CD8-positive, alpha-beta memory T cell (primary cell): Measurements from ENCODE around the gene BROX. TPM values are rescaled to one million over a fixed set of nuclear protein-coding genes. Genes with fewer than 3 reads are reported as not detected.
"Not testable (repeated sequence)": the region's sequence is repeated elsewhere in the genome, so short reads cannot be mapped to it uniquely, and the experiment has no call there.

Experiments
- CTCF ChIA-PET: fragments of 350-600 bp; sonication (Branson Sonifier 250); formaldehyde crosslinking; loops from one replicate; lab custom pipeline; 2021; ENCODE audit warnings: antibody characterized with exemption; lab: Charles Lee
- POLR2A ChIA-PET: fragments of 350-600 bp; sonication (Branson Sonifier 250); formaldehyde crosslinking; loops from one replicate; lab custom pipeline; 2021; ENCODE audit warnings: antibody characterized with exemption; lab: Charles Lee
- DNase-seq, 5 donors: peaks; one replicate each; pipeline versions ENCODE4 v3.0.0 to v3.0.0-alpha.2; 2020 to 2022; ENCODE audit warnings: mixed read lengths in 1 of 5
- H3K27ac ChIP-seq: one replicate; pipeline ENCODE4 v1.7.0; 2013; ENCODE audit warnings: low read depth, mild to moderate bottlenecking, low read length, moderate library complexity
- H3K27me3 ChIP-seq: 2 replicates; pipeline ENCODE4 v1.7.0; 2013; ENCODE audit warnings: low read length, mild to moderate bottlenecking; ENCODE audit not compliant: insufficient read depth, poor library complexity, severe bottlenecking
- H3K36me3 ChIP-seq: 2 replicates; pipeline ENCODE4 v1.7.0; 2013; ENCODE audit warnings: mild to moderate bottlenecking, low read length, moderate library complexity; ENCODE audit not compliant: insufficient read depth
- H3K4me1 ChIP-seq: 2 replicates; pipeline ENCODE4 v1.7.0; 2013; ENCODE audit warnings: mild to moderate bottlenecking, low read length, moderate library complexity; ENCODE audit not compliant: insufficient read depth
- H3K4me3 ChIP-seq: 2 replicates; pipeline ENCODE4 v1.7.0; 2013; ENCODE audit warnings: mild to moderate bottlenecking, low read length
- H3K9me3 ChIP-seq: 2 replicates; pipeline ENCODE4 v1.7.0; 2013; ENCODE audit warnings: mild to moderate bottlenecking, low read length
- H3K27ac Mint-ChIP-seq, 8 donors: one replicate each; pipeline ENCODE4 v1.8.0; 2020 to 2021; ENCODE audit warnings: mixed read lengths in 8 of 8, mild to moderate bottlenecking in 6 of 8, inconsistent platforms in 3 of 8, moderate library complexity in 3 of 8
- H3K27me3 Mint-ChIP-seq, 2 donors: one replicate each; pipeline ENCODE4 v1.8.0; 2020 to 2021; ENCODE audit warnings: mixed read lengths in 2 of 2, mild to moderate bottlenecking in 1 of 2, moderate library complexity in 1 of 2
- H3K36me3 Mint-ChIP-seq, 3 donors: one replicate each; pipeline ENCODE4 v1.8.0; 2020 to 2021; ENCODE audit warnings: mixed read lengths in 3 of 3, inconsistent platforms in 1 of 3, mild to moderate bottlenecking in 1 of 3
- H3K4me1 Mint-ChIP-seq, 3 donors: one replicate each; pipeline ENCODE4 v1.8.0; 2020 to 2021; ENCODE audit warnings: mixed read lengths in 3 of 3, inconsistent platforms in 1 of 3, mild to moderate bottlenecking in 1 of 3
- H3K4me3 Mint-ChIP-seq, 7 donors: one replicate each; pipeline ENCODE4 v1.8.0; 2020 to 2021; ENCODE audit warnings: mixed read lengths in 7 of 7, mild to moderate bottlenecking in 6 of 7, moderate library complexity in 4 of 7, inconsistent platforms in 2 of 7
- H3K9me3 Mint-ChIP-seq, 5 donors: one replicate each; pipeline ENCODE4 v1.8.0; 2020 to 2022; ENCODE audit warnings: mixed read lengths in 5 of 5, mild to moderate bottlenecking in 3 of 5, moderate library complexity in 2 of 5, inconsistent platforms in 1 of 5
- polyA plus RNA-seq: library from polyadenylated mRNA; unstranded; fragments of 300-500 nt; fragmentation: Illumina TruSeq; gene quantifications from one replicate; pipeline ENCODE4 v1.2.3, GENCODE V29; 2021
- total RNA-seq, 2 experiments: library from RNA; stranded (reverse); gene quantifications; one replicate each; pipeline ENCODE4 v1.2.3, GENCODE V29; 2021

BROX gene
- 10 to 100 TPM; 46.9 to 47.8 TPM for total RNA-seq
- 15.1 TPM for polyA plus RNA-seq

GRCh38 chr1:222712253-222713090, at the start of gene BROX, which contains the start of gene AIDA:
BROX (plus strand) TSS chr1:222712564; CDS start chr1:222715700, 3,136 bp downstream.
AIDA (minus strand) TSS chr1:222712491; CDS start chr1:222712317, 174 bp downstream.
- Histone ChIP-seq H3K9me3 (no peaks in the 10 kb centered on the region), H3K27ac (peak within 1 kb of the TSS; percentile 92), H3K4me1 (peaks cover 29% of the 10 kb centered on the region), H3K4me3 (peak within 1 kb of the TSS; percentile 96), H3K27me3 (no peaks in the 10 kb centered on the region), H3K36me3 (peaks cover 7% of the 10 kb centered on the region)
- Mint-ChIP-seq H3K4me3 (peak within 1 kb of the TSS; percentile 92 to 99 (median 97)), H3K27ac (peak within 1 kb of the TSS; percentile 99 to 100 (median 100)), H3K27me3 (no peaks in the 10 kb centered on the region), H3K36me3 (peaks cover 0 to 64% (median 7%) of the 10 kb centered on the region in 3 donors), H3K9me3 (no peaks in the 10 kb centered on the region), H3K4me1 (peaks cover 51 to 63% (median 61%) of the 10 kb centered on the region in 3 donors)
- ChIA-PET CTCF (interaction anchor here (0.9 to 1.8 kb wide), 7 partner anchors 52 to 78 kb away, joined by 3 to 5 read pairs (median 4); no protein-coding TSS in a partner anchor), POLR2A (interaction anchor here (0.6 to 1.8 kb wide), 15 partner anchors 10 to 970 kb away, joined by 3 to 50 read pairs (median 4); partner anchors contain the start of genes DUSP10 and TAF1A)
- DNase-seq = peak; percentile 91 to 95 (median 93)

GRCh38 chr1:222663431-222663934, 48.9 kb upstream of the BROX start:
- no peak overlapping the region for H3K4me3 Mint-ChIP-seq
- CTCF ChIA-PET = interaction anchor here (1.1 kb wide), 1 partner anchor 9 kb away, joined by 3 read pairs; no protein-coding TSS in a partner anchor
- Histone ChIP-seq H3K36me3 (peaks cover 75% of the 10 kb centered on the region), H3K4me1 (no peaks in the 10 kb centered on the region), H3K9me3 (no peaks in the 10 kb centered on the region), H3K4me3 (no peak overlapping the region), H3K27ac (no peak overlapping the region), H3K27me3 (no peaks in the 10 kb centered on the region)
- peak overlapping the region in 1 of 8 donors; percentile 64 for H3K27ac Mint-ChIP-seq
- POLR2A ChIA-PET = no interaction called here
- no peaks in the 10 kb centered on the region for H3K9me3 Mint-ChIP-seq
- DNase-seq = no peak
- no peaks in the 10 kb centered on the region for H3K27me3 Mint-ChIP-seq
- H3K4me1 Mint-ChIP-seq = peaks cover 0 to 5% (median 5%) of the 10 kb centered on the region in 3 donors
- peaks cover 11 to 90% (median 31%) of the 10 kb centered on the region in 3 donors for H3K36me3 Mint-ChIP-seq

- Histone ChIP-seq H3K27ac (no peak overlapping the region), H3K9me3 (no peaks in the 10 kb centered on the region), H3K36me3 (peaks cover 51% of the 10 kb centered on the region), H3K27me3 (no peaks in the 10 kb centered on the region), H3K4me3 (no peak overlapping the region), H3K4me1 (peaks cover 3% of the 10 kb centered on the region)
- Mint-ChIP-seq H3K27ac (no peak overlapping the region), H3K9me3 (no peaks in the 10 kb centered on the region), H3K4me3 (no peak overlapping the region), H3K27me3 (no peaks in the 10 kb centered on the region), H3K4me1 (peaks cover 10 to 19% (median 17%) of the 10 kb centered on the region in 3 donors), H3K36me3 (peaks cover 6 to 80% (median 28%) of the 10 kb centered on the region in 3 donors)
- no peak for DNase-seq
- ChIA-PET POLR2A (no interaction called here), CTCF (no interaction called here)
Measured at GRCh38 chr1:222665964-222666363, 46.4 kb upstream of the BROX start.

- H3K4me3 ChIP-seq, CTCF ChIA-PET, DNase-seq, H3K9me3 Mint-ChIP-seq, POLR2A ChIA-PET, H3K27me3 Mint-ChIP-seq, H3K27ac ChIP-seq, H3K4me1 ChIP-seq, H3K4me3 Mint-ChIP-seq, H3K9me3 ChIP-seq, H3K27me3 ChIP-seq: not testable (repeated sequence)
- peaks cover 4 to 78% (median 31%) of the 10 kb centered on the region in 3 donors for H3K36me3 Mint-ChIP-seq
- H3K27ac Mint-ChIP-seq = peak overlapping the region in 3 of 8 donors; percentile 23 to 64 (median 35)
- peaks cover 14 to 28% (median 21%) of the 10 kb centered on the region in 3 donors for H3K4me1 Mint-ChIP-seq
- peaks cover 29% of the 10 kb centered on the region for H3K36me3 ChIP-seq
Measured at GRCh38 chr1:222668184-222668583, 44.2 kb upstream of the BROX start.

GRCh38 chr1:222669107-222669506, 43.3 kb upstream of the BROX start:
- H3K27ac Mint-ChIP-seq, H3K4me3 Mint-ChIP-seq, H3K27me3 Mint-ChIP-seq, DNase-seq, H3K9me3 Mint-ChIP-seq, POLR2A ChIA-PET, H3K27me3 ChIP-seq, CTCF ChIA-PET, H3K4me3 ChIP-seq, H3K27ac ChIP-seq, H3K4me1 ChIP-seq, H3K9me3 ChIP-seq: not testable (repeated sequence)
- H3K36me3 ChIP-seq = peaks cover 20% of the 10 kb centered on the region
- peaks cover 14 to 28% (median 21%) of the 10 kb centered on the region in 3 donors for H3K4me1 Mint-ChIP-seq
- peaks cover 6 to 76% (median 33%) of the 10 kb centered on the region in 3 donors for H3K36me3 Mint-ChIP-seq

- Mint-ChIP-seq H3K27me3 (no peaks in the 10 kb centered on the region), H3K36me3 (peaks cover 4 to 77% (median 33%) of the 10 kb centered on the region in 3 donors), H3K4me1 (peaks cover 14 to 28% (median 21%) of the 10 kb centered on the region in 3 donors), H3K27ac (peak overlapping the region in 7 of 8 donors; percentile 48 to 84 (median 65)), H3K9me3 (no peaks in the 10 kb centered on the region), H3K4me3 (no peak overlapping the region)
- peaks cover 8% of the 10 kb centered on the region for H3K4me1 ChIP-seq
- peak in 1 of 5 donors; percentile 14 for DNase-seq
- H3K4me3 ChIP-seq = no peak overlapping the region
- POLR2A ChIA-PET = no interaction called here
- peaks cover 16% of the 10 kb centered on the region for H3K36me3 ChIP-seq
- H3K27me3 ChIP-seq = no peaks in the 10 kb centered on the region
- H3K27ac ChIP-seq = no peak overlapping the region
- H3K9me3 ChIP-seq = no peaks in the 10 kb centered on the region
- CTCF ChIA-PET = no interaction called here
Measured at GRCh38 chr1:222670110-222670509, 42.3 kb upstream of the BROX start.

- Mint-ChIP-seq H3K4me3 (no peak overlapping the region), H3K36me3 (peaks cover 4 to 68% (median 7%) of the 10 kb centered on the region in 3 donors), H3K9me3 (no peaks in the 10 kb centered on the region), H3K27ac (no peak overlapping the region), H3K27me3 (no peaks in the 10 kb centered on the region), H3K4me1 (peaks cover 0 to 4% (median 0%) of the 10 kb centered on the region in 3 donors)
- Histone ChIP-seq H3K27me3 (no peaks in the 10 kb centered on the region), H3K4me1 (no peaks in the 10 kb centered on the region), H3K27ac (no peak overlapping the region), H3K9me3 (no peaks in the 10 kb centered on the region), H3K4me3 (no peak overlapping the region), H3K36me3 (peaks cover 20% of the 10 kb centered on the region)
- CTCF ChIA-PET = no interaction called here
- POLR2A ChIA-PET = no interaction called here
- DNase-seq = no peak
Measured at GRCh38 chr1:222680080-222680479, 32.3 kb upstream of the BROX start.

GRCh38 chr1:222691016-222691415, 21.3 kb upstream of the BROX start:
- Mint-ChIP-seq H3K27ac (peak overlapping the region in 4 of 8 donors; percentile 2 to 59 (median 14)), H3K36me3 (peaks cover 0 to 49% (median 6%) of the 10 kb centered on the region in 3 donors), H3K4me1 (peaks cover 15 to 33% (median 23%) of the 10 kb centered on the region in 3 donors), H3K9me3 (no peaks in the 10 kb centered on the region), H3K27me3 (no peaks in the 10 kb centered on the region), H3K4me3 (no peak overlapping the region)
- POLR2A ChIA-PET = no interaction called here
- Histone ChIP-seq H3K9me3 (no peaks in the 10 kb centered on the region), H3K4me3 (no peak overlapping the region), H3K4me1 (no peaks in the 10 kb centered on the region), H3K36me3 (peaks cover 13% of the 10 kb centered on the region), H3K27me3 (no peaks in the 10 kb centered on the region), H3K27ac (no peak overlapping the region)
- no peak for DNase-seq
- CTCF ChIA-PET = no interaction called here
